ENCODE results near the gene TATDN2.

GRCh38 chr3:10284496-10284895 is 36.2 kb downstream of the TATDN2 start:
- TF ChIP-seq POLR2A (IDR thresholded peaks at IDR 0.05; ENCODE audit: low read length) (no peak), GATA1 (IDR thresholded peaks at IDR 0.05; ENCODE audit: low read depth, low read length) (no peak)
